ENCODE results near the gene CXCL16.
"Not testable (repeated sequence)": the region's sequence is repeated elsewhere in the genome, so short reads cannot be mapped to it uniquely, and the experiment has no call there.

The CXCL16 gene

GRCh38 chr17:4718276-4718675 lies 21.5 kb downstream of the CXCL16 start:
- DNase-seq (ENCODE audit: low read depth): no peak
- H3K4me3 ChIP-seq (ENCODE audit: low read depth, low read length): no peak overlapping the region
- TF ChIP-seq CTCF (IDR thresholded peaks at IDR 0.05; ENCODE audit: control insufficient read depth, extremely low read depth, insufficient read depth): no peak

GRCh38 chr17:4717791-4718190 lies 21.9 kb downstream of the CXCL16 start:
- TF ChIP-seq CTCF (IDR thresholded peaks at IDR 0.05; ENCODE audit: control insufficient read depth, extremely low read depth, insufficient read depth): no peak
- no peak for DNase-seq (ENCODE audit: low read depth)
- no peak overlapping the region for H3K4me3 ChIP-seq (ENCODE audit: low read depth, low read length)

- TF ChIP-seq CTCF (IDR thresholded peaks at IDR 0.05; ENCODE audit: control insufficient read depth, extremely low read depth, insufficient read depth): no peak
- no peak for DNase-seq (ENCODE audit: low read depth)
- no peak overlapping the region for H3K4me3 ChIP-seq (ENCODE audit: low read depth, low read length)
These were observed 23.6 kb downstream of the CXCL16 start for GRCh38 chr17:4716081-4716480.

GRCh38 chr17:4715063-4715744 lies 24.5 kb downstream of the CXCL16 start:
- TF ChIP-seq CTCF (IDR thresholded peaks at IDR 0.05; ENCODE audit: control insufficient read depth, extremely low read depth, insufficient read depth): no peak
- DNase-seq (ENCODE audit: low read depth): no peak
- H3K4me3 ChIP-seq (ENCODE audit: low read depth, low read length): no peak overlapping the region

- not testable (repeated sequence) for H3K4me3 ChIP-seq (ENCODE audit: low read depth, low read length); DNase-seq (ENCODE audit: low read depth)
These were observed 25.2 kb downstream of the CXCL16 start for GRCh38 chr17:4714340-4715062.

- no peak for TF ChIP-seq CTCF (IDR thresholded peaks at IDR 0.05; ENCODE audit: control insufficient read depth, extremely low read depth, insufficient read depth)
- DNase-seq (ENCODE audit: low read depth): no peak
- H3K4me3 ChIP-seq (ENCODE audit: low read depth, low read length): no peak overlapping the region
These were observed 27.2 kb downstream of the CXCL16 start for GRCh38 chr17:4712526-4712925.

GRCh38 chr17:4711661-4712181 lies 28.0 kb downstream of the CXCL16 start:
- peak overlapping the region; percentile 85 for H3K4me3 ChIP-seq (ENCODE audit: low read depth, low read length)
- DNase-seq (ENCODE audit: low read depth): no peak
- no peak for TF ChIP-seq CTCF (IDR thresholded peaks at IDR 0.05; ENCODE audit: control insufficient read depth, extremely low read depth, insufficient read depth)
